Gastroesophageal sphincter (tissue), 3 donors: Measurements from ENCODE around the gene TMCC1.

ENCODE experiments used
- POLR2A ChIP-seq, 2 donors: fragments of 450-650 bp; IDR thresholded peaks; one replicate each; pipeline ENCODE4 v1.6.1; 2017; ENCODE audit warnings: antibody characterized with exemption in 2 of 2, mild to moderate bottlenecking in 2 of 2, moderate library complexity in 1 of 2
- TF ChIP-seq, protein P1 (sequence below), 4 experiments: fragments of 200-600 bp in 2 of 4; fragments of 450-650 bp in 2 of 4; sonication (generic) in 1 of 4; IDR thresholded peaks; one replicate each; pipeline ENCODE4 v1.5.1; 2017 to 2019; ENCODE audit warnings: antibody characterized with exemption in 4 of 4, mild to moderate bottlenecking in 2 of 4, moderate library complexity in 2 of 4

DNA sequence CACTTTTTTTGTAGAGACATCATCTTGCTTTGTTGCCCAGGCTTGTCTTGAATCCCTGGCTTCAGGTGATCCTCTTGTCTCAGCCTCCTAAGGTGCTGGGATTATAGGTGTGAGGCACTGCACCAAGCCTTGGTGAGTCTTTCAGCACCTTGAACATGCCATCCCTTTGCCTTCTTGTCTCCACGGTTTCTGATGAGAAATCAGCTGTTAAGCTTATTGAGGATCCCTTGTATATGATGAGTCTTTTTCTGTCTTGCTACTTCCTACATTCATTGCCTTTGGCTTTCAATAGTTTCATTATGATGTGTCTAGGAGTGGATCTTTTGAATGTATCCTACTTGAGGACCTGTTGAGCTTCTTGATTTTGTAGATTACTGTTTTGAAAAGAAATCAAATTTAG is 35.9 kb upstream of the TMCC1 start:
- no peak for TF ChIP-seq POLR2A (IDR thresholded peaks at IDR 0.05)
- TF ChIP-seq, protein P1, sequence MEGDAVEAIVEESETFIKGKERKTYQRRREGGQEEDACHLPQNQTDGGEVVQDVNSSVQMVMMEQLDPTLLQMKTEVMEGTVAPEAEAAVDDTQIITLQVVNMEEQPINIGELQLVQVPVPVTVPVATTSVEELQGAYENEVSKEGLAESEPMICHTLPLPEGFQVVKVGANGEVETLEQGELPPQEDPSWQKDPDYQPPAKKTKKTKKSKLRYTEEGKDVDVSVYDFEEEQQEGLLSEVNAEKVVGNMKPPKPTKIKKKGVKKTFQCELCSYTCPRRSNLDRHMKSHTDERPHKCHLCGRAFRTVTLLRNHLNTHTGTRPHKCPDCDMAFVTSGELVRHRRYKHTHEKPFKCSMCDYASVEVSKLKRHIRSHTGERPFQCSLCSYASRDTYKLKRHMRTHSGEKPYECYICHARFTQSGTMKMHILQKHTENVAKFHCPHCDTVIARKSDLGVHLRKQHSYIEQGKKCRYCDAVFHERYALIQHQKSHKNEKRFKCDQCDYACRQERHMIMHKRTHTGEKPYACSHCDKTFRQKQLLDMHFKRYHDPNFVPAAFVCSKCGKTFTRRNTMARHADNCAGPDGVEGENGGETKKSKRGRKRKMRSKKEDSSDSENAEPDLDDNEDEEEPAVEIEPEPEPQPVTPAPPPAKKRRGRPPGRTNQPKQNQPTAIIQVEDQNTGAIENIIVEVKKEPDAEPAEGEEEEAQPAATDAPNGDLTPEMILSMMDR (IDR thresholded peaks at IDR 0.05) = no peak
